Measurements from ENCODE around the gene PDZD7.

PDZD7 gene

GRCh38 chr10:101016814-101017213, 14.1 kb downstream of the PDZD7 start:
- no peak for DNase-seq

GRCh38 chr10:101015582-101015973, 15.4 kb downstream of the PDZD7 start:
- no peak for DNase-seq

GRCh38 chr10:101014966-101015581, 15.9 kb downstream of the PDZD7 start:
- no peak for DNase-seq

- DNase-seq, result peak; percentile 90
Measured at GRCh38 chr10:101014230-101014884, 16.6 kb downstream of the PDZD7 start.

GRCh38 chr10:101013365-101013825, 17.5 kb downstream of the PDZD7 start:
- DNase-seq, result no peak

GRCh38 chr10:101012525-101013364, 18.2 kb downstream of the PDZD7 start:
- DNase-seq, result peak; percentile 88

- DNase-seq, result no peak
Measured at GRCh38 chr10:101011517-101012423, 19.2 kb downstream of the PDZD7 start.

- DNase-seq, result no peak
Measured at GRCh38 chr10:101010329-101010728, 20.6 kb downstream of the PDZD7 start.

- DNase-seq, result no peak
Measured at GRCh38 chr10:101008823-101009423, 22.0 kb downstream of the PDZD7 start.

- DNase-seq, result no peak
Measured at GRCh38 chr10:101007915-101008822, 22.8 kb downstream of the PDZD7 start.

- DNase-seq, result no peak
Measured at GRCh38 chr10:101007099-101007711, 23.7 kb downstream of the PDZD7 start.

- DNase-seq, result peak; percentile 80
Measured at GRCh38 chr10:101006593-101007098, 24.3 kb downstream of the PDZD7 start.

GRCh38 chr10:101005869-101006567, 24.9 kb downstream of the PDZD7 start:
- DNase-seq, result no peak

GRCh38 chr10:101005361-101005760, 25.6 kb downstream of the PDZD7 start:
- DNase-seq, result no peak

GRCh38 chr10:101003639-101004206, 27.2 kb downstream of the PDZD7 start:
- DNase-seq, result no peak

- DNase-seq, result no peak
Measured at GRCh38 chr10:101002456-101002855, 28.5 kb downstream of the PDZD7 start.

GRCh38 chr10:101001659-101002035, 29.3 kb downstream of the PDZD7 start:
- no peak for DNase-seq

- peak; percentile 83 for DNase-seq
Measured at GRCh38 chr10:101000915-101001658, 29.8 kb downstream of the PDZD7 start.

All from right forelimb (tissue), 1 donor.